ENCODE data around the gene IQSEC2.

DNA sequence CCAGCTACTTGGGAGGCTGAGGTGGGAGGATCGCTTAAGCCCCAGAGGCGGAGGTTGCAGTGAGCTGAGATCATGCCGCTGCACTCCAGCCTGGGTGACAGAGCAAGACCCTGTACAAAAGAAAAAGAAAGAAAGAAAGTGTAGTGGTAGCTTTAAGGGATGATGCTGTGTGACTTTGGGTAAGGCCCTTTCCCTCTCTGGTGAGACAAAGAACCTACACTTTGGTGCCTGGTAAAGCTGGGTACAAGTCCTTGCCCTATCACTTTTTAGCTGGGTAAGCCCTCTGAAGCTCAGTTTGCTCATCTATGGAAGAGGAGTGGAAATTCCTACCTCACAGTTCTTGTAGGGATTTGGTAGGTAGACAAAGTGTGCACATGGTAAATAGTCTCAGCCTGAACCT lies 1.7 kb upstream of the IQSEC2 start:
- TF ChIP-seq, protein P1, sequence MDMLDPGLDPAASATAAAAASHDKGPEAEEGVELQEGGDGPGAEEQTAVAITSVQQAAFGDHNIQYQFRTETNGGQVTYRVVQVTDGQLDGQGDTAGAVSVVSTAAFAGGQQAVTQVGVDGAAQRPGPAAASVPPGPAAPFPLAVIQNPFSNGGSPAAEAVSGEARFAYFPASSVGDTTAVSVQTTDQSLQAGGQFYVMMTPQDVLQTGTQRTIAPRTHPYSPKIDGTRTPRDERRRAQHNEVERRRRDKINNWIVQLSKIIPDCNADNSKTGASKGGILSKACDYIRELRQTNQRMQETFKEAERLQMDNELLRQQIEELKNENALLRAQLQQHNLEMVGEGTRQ (IDR thresholded peaks at IDR 0.05; ENCODE audit: low read length): no peak
- TF ChIP-seq, protein P2, sequence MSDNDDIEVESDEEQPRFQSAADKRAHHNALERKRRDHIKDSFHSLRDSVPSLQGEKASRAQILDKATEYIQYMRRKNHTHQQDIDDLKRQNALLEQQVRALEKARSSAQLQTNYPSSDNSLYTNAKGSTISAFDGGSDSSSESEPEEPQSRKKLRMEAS (IDR thresholded peaks at IDR 0.05): no peak
- TF ChIP-seq POLR2A (IDR thresholded peaks at IDR 0.05; ENCODE audit: control extremely low read depth in 1 of 2, low read depth in 2 of 2, low read length in 2 of 2): no peak
- TF ChIP-seq, protein P3, sequence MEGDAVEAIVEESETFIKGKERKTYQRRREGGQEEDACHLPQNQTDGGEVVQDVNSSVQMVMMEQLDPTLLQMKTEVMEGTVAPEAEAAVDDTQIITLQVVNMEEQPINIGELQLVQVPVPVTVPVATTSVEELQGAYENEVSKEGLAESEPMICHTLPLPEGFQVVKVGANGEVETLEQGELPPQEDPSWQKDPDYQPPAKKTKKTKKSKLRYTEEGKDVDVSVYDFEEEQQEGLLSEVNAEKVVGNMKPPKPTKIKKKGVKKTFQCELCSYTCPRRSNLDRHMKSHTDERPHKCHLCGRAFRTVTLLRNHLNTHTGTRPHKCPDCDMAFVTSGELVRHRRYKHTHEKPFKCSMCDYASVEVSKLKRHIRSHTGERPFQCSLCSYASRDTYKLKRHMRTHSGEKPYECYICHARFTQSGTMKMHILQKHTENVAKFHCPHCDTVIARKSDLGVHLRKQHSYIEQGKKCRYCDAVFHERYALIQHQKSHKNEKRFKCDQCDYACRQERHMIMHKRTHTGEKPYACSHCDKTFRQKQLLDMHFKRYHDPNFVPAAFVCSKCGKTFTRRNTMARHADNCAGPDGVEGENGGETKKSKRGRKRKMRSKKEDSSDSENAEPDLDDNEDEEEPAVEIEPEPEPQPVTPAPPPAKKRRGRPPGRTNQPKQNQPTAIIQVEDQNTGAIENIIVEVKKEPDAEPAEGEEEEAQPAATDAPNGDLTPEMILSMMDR (IDR thresholded peaks at IDR 0.05; ENCODE audit: control extremely low read depth in 1 of 3, insufficient read depth in 1 of 3, low read depth in 1 of 3, low read length in 3 of 3): no peak
- no peak for TF ChIP-seq SRF (IDR thresholded peaks at IDR 0.05; ENCODE audit: low read depth, low read length)
- no peak for TF ChIP-seq ZNF274 (IDR thresholded peaks at IDR 0.05; ENCODE audit: borderline replicate concordance, extremely low read depth, low read length)
- no peak for TF ChIP-seq TCF12 (IDR thresholded peaks at IDR 0.05; ENCODE audit: low read depth, low read length)

All from H1 (cell line).